ENCODE measurements around the gene APBA1. TPM values are rescaled to one million over a fixed set of nuclear protein-coding genes. Genes with fewer than 3 reads are reported as not detected.

APBA1 gene
- total and polyA plus RNA-seq, 4 experiments from 2014 or later = 0.83 to 2.0 (median 0.90) TPM; not detected in 1

DNA sequence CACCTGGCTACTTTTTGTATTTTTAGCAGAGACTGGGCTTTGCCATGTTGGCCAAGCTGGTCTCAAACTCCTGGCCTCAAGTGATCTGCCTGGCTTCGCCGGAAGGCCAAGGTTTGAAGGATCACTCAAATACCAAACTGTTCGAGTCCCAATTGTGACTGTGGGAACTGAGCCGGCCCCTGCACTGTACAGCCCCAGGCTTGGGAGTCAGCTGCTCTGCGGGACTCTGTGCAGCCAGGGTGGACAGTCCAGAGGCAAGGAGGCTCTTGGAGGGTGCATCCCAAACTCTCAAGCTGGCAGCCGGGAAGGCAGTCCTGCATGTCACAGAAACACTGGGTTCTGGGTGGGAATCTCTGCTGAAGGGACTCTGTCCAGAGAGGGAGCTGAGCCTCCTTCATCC is 238.2 kb downstream of the APBA1 start:
- Mint-ChIP-seq H3K36me3 (no peaks in the 10 kb centered on the region), H3K9me3 (peaks cover 0 to 6% (median 0%) of the 10 kb centered on the region in 8 donors), H3K27ac (no peak overlapping the region), H3K27me3 (no peaks in the 10 kb centered on the region), H3K4me1 (no peaks in the 10 kb centered on the region), H3K4me3 (no peak overlapping the region)
- intact Hi-C loops (cut with micrococcal nuclease) = no loop called here
- H3K27me3 ChIP-seq (ENCODE audit: insufficient read depth, low read length) = no peaks in the 10 kb centered on the region
- H3K9me3 ChIP-seq (ENCODE audit: control insufficient read depth in 1 of 2, low read length in 2 of 2) = no peaks in the 10 kb centered on the region
- H3K36me3 ChIP-seq (ENCODE audit: insufficient read depth, low read length) = no peaks in the 10 kb centered on the region
- ChIA-PET CTCF (ENCODE audit: partially characterized antibody) (no interaction called here), POLR2A (ENCODE audit: partially characterized antibody) (no interaction called here)
- H3K27ac ChIP-seq (ENCODE audit: low read depth, low read length) = no peak overlapping the region
- H3K4me1 ChIP-seq (ENCODE audit: insufficient read depth, low read length) = no peaks in the 10 kb centered on the region
- H3K4me3 ChIP-seq (ENCODE audit: low read length in 2 of 2) = no peak overlapping the region
- no peak for DNase-seq

DNA sequence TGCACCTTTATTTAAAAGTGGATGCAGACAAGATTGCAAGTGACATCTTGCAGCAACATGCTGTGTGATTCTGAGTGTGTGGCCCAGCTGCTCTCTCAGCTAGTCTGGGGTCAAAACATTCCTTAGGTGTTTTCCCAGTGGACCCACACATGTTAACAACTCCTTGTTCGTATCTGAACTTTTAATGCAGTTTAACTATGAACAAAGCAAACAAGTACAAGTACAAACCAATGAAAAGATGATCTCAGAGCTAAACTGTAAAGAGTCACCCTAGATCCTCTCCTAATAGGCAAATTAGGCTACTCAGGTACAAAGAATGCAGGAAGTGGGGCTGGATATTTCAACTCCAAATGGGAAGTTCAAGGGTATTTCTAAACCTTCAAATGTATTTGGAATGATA is 238.8 kb downstream of the APBA1 start:
- intact Hi-C loops (cut with micrococcal nuclease) = no loop called here
- no peak overlapping the region for H3K27ac ChIP-seq (ENCODE audit: low read depth, low read length)
- H3K36me3 ChIP-seq (ENCODE audit: insufficient read depth, low read length) = no peaks in the 10 kb centered on the region
- Mint-ChIP-seq H3K4me1 (no peaks in the 10 kb centered on the region), H3K9me3 (peaks cover 0 to 6% (median 0%) of the 10 kb centered on the region in 8 donors), H3K4me3 (no peak overlapping the region), H3K36me3 (no peaks in the 10 kb centered on the region), H3K27me3 (no peaks in the 10 kb centered on the region), H3K27ac (no peak overlapping the region)
- H3K27me3 ChIP-seq (ENCODE audit: insufficient read depth, low read length) = no peaks in the 10 kb centered on the region
- ChIA-PET CTCF (ENCODE audit: partially characterized antibody) (no interaction called here), POLR2A (ENCODE audit: partially characterized antibody) (no interaction called here)
- H3K9me3 ChIP-seq (ENCODE audit: control insufficient read depth in 1 of 2, low read length in 2 of 2) = no peaks in the 10 kb centered on the region
- DNase-seq = no peak
- H3K4me1 ChIP-seq (ENCODE audit: insufficient read depth, low read length) = no peaks in the 10 kb centered on the region
- no peak overlapping the region for H3K4me3 ChIP-seq (ENCODE audit: low read length in 2 of 2)

DNA sequence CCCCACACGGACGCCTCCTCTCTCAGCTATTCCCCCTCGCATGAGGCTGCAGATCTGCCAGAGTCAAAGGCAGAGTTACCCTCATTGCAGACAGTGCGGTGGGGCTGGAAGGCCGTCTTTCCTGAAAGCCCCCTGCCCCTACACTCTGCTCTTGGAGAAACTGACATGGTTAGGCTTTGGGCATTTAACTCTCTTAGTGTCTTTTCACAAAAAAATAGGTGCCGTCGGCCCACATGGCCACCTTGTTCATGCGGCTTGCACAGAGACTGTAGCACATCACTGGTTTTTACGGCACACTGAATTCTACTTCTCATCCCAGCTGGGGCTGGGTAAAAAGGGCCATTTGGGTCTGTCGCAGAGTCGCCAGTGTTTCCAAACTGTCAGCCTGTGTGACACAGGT is 239.5 kb downstream of the APBA1 start:
- no peak overlapping the region for H3K4me3 Mint-ChIP-seq
- no peaks in the 10 kb centered on the region for H3K36me3 Mint-ChIP-seq
- no peak for DNase-seq
- Histone ChIP-seq H3K36me3 (ENCODE audit: insufficient read depth, low read length) (no peaks in the 10 kb centered on the region), H3K27me3 (ENCODE audit: insufficient read depth, low read length) (no peaks in the 10 kb centered on the region), H3K4me1 (ENCODE audit: insufficient read depth, low read length) (no peaks in the 10 kb centered on the region), H3K9me3 (ENCODE audit: control insufficient read depth in 1 of 2, low read length in 2 of 2) (no peaks in the 10 kb centered on the region), H3K27ac (ENCODE audit: low read depth, low read length) (no peak overlapping the region), H3K4me3 (ENCODE audit: low read length in 2 of 2) (no peak overlapping the region)
- intact Hi-C loops (cut with micrococcal nuclease) = no loop called here
- H3K9me3 Mint-ChIP-seq = peaks cover 0 to 6% (median 0%) of the 10 kb centered on the region in 8 donors
- H3K27ac Mint-ChIP-seq = no peak overlapping the region
- CTCF ChIA-PET (ENCODE audit: partially characterized antibody) = interaction anchor here (1.3 kb wide), 1 partner anchor 10 kb away, joined by 5 read pairs; no protein-coding TSS in a partner anchor
- no peaks in the 10 kb centered on the region for H3K27me3 Mint-ChIP-seq
- no peaks in the 10 kb centered on the region for H3K4me1 Mint-ChIP-seq
- POLR2A ChIA-PET (ENCODE audit: partially characterized antibody) = no interaction called here

DNA sequence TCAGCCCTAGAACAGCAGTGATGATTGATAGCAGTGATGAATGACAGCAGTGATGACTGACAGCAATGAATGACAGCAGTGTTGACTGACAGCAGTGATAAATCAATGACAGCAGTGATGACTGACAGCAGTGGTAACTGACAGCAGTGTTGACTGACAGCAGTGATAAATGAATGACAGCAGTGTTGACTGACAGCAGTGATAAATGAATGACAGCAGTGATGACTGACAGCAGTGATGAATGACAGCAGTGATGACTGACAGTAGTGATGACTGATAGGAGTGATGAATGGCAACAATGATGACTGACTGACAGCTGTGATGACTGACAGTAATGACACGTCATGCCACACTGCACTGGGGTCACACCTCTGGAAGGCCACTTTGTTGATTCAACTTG is 240.4 kb downstream of the APBA1 start:
- H3K36me3 Mint-ChIP-seq = no peaks in the 10 kb centered on the region
- Histone ChIP-seq H3K9me3 (ENCODE audit: control insufficient read depth in 1 of 2, low read length in 2 of 2) (no peaks in the 10 kb centered on the region), H3K27me3 (ENCODE audit: insufficient read depth, low read length) (no peaks in the 10 kb centered on the region), H3K27ac (ENCODE audit: low read depth, low read length) (no peak overlapping the region), H3K36me3 (ENCODE audit: insufficient read depth, low read length) (no peaks in the 10 kb centered on the region), H3K4me1 (ENCODE audit: insufficient read depth, low read length) (no peaks in the 10 kb centered on the region), H3K4me3 (ENCODE audit: low read length in 2 of 2) (no peak overlapping the region)
- H3K9me3 Mint-ChIP-seq = peaks cover 0 to 6% (median 0%) of the 10 kb centered on the region in 8 donors
- intact Hi-C loops (cut with micrococcal nuclease) = no loop called here
- H3K4me3 Mint-ChIP-seq = no peak overlapping the region
- CTCF ChIA-PET (ENCODE audit: partially characterized antibody) = interaction anchor here (1.3 kb wide), 1 partner anchor 9 kb away, joined by 5 read pairs; no protein-coding TSS in a partner anchor
- POLR2A ChIA-PET (ENCODE audit: partially characterized antibody) = no interaction called here
- H3K27ac Mint-ChIP-seq = peak overlapping the region in 2 of 7 donors; percentile 54 to 66
- H3K4me1 Mint-ChIP-seq = no peaks in the 10 kb centered on the region
- DNase-seq = no peak
- H3K27me3 Mint-ChIP-seq = no peaks in the 10 kb centered on the region

DNA sequence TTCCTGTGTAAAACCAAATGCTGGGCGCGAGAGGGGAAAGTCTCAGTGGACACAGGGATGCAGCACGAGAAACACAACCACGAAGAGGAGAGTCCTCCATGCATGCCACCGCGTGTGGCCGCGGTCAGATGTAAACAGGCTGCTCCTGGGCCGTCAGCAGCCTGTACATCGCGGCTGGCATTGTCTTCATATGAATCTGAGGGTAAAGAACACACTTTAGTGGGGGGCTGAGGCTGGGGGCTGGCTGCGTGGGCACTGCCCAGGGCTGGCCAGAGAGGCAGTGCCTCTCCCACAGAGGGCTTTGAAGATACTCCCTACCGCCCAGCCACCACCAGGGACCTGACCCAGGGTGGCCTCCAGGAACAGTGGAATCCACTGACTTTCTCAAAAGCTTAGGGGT is 241.0 kb downstream of the APBA1 start:
- Histone ChIP-seq H3K36me3 (ENCODE audit: insufficient read depth, low read length) (no peaks in the 10 kb centered on the region), H3K4me1 (ENCODE audit: insufficient read depth, low read length) (no peaks in the 10 kb centered on the region), H3K27ac (ENCODE audit: low read depth, low read length) (no peak overlapping the region), H3K27me3 (ENCODE audit: insufficient read depth, low read length) (no peaks in the 10 kb centered on the region), H3K4me3 (ENCODE audit: low read length in 2 of 2) (no peak overlapping the region), H3K9me3 (ENCODE audit: control insufficient read depth in 1 of 2, low read length in 2 of 2) (no peaks in the 10 kb centered on the region)
- Mint-ChIP-seq H3K4me3 (no peak overlapping the region), H3K27ac (no peak overlapping the region), H3K36me3 (no peaks in the 10 kb centered on the region), H3K9me3 (peaks cover 0 to 6% (median 0%) of the 10 kb centered on the region in 8 donors), H3K4me1 (no peaks in the 10 kb centered on the region), H3K27me3 (no peaks in the 10 kb centered on the region)
- ChIA-PET POLR2A (ENCODE audit: partially characterized antibody) (no interaction called here), CTCF (ENCODE audit: partially characterized antibody) (no interaction called here)
- DNase-seq = no peak
- intact Hi-C loops (cut with micrococcal nuclease) = no loop called here

DNA sequence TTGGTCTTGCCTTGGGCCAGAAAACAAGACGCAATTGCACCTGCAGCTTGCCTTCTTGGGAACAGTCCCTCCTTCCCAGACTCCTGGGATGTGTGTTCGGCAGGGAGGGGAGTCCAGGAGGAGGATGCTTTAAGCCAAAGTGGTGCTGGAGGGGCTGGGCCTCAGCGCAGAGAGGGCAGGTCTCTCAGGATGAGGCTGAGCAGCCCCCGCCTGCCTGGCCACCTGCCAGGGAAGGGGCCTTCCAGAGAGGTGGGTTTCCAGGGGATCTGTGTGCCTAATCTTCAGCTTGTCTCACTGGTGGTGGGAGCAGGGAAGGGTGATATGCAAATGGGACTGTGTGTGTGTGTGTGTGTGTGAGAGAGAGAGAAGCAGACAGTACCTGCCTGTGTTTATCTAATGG is 242.0 kb downstream of the APBA1 start:
- ChIA-PET POLR2A (ENCODE audit: partially characterized antibody) (no interaction called here), CTCF (ENCODE audit: partially characterized antibody) (interaction anchor here (1.4 kb wide), 1 partner anchor 8 kb away, joined by 8 read pairs; no protein-coding TSS in a partner anchor)
- DNase-seq = no peak
- H3K4me3 Mint-ChIP-seq = no peak overlapping the region
- H3K9me3 Mint-ChIP-seq = peaks cover 0 to 3% (median 0%) of the 10 kb centered on the region in 8 donors
- H3K4me1 Mint-ChIP-seq = no peaks in the 10 kb centered on the region
- no peaks in the 10 kb centered on the region for H3K27me3 ChIP-seq (ENCODE audit: insufficient read depth, low read length)
- no peaks in the 10 kb centered on the region for H3K9me3 ChIP-seq (ENCODE audit: control insufficient read depth in 1 of 2, low read length in 2 of 2)
- peaks cover 0 to 2% of the 10 kb centered on the region in 2 donors for H3K27me3 Mint-ChIP-seq
- intact Hi-C loops (cut with micrococcal nuclease) = no loop called here
- H3K36me3 Mint-ChIP-seq = no peaks in the 10 kb centered on the region
- no peak overlapping the region for H3K27ac ChIP-seq (ENCODE audit: low read depth, low read length)
- H3K27ac Mint-ChIP-seq = no peak overlapping the region
- H3K36me3 ChIP-seq (ENCODE audit: insufficient read depth, low read length) = no peaks in the 10 kb centered on the region
- no peak overlapping the region for H3K4me3 ChIP-seq (ENCODE audit: low read length in 2 of 2)
- no peaks in the 10 kb centered on the region for H3K4me1 ChIP-seq (ENCODE audit: insufficient read depth, low read length)

DNA sequence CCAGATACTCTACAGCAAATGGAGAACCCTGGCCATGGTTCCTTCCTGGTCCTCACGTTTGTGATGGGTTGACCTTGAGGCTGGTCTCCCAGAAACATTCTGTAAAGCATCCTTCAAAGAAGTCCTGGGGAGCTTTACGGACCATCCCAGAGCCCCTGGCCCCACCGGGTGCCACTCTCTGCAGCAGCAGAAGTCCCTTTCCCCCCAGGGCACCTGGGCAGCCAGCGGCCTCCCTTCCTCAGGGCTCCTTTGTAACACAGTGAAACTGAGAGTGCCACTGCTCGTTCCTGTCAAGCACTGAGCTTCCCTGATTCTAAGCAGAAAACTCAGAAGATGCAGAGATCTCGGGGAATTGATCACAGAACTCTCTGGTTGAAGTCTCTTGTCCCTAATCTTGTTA is 242.9 kb downstream of the APBA1 start:
- Mint-ChIP-seq H3K27ac (no peak overlapping the region), H3K4me1 (no peaks in the 10 kb centered on the region), H3K36me3 (no peaks in the 10 kb centered on the region), H3K27me3 (peaks cover 0 to 2% of the 10 kb centered on the region in 2 donors), H3K4me3 (no peak overlapping the region), H3K9me3 (peaks cover 0 to 5% (median 0%) of the 10 kb centered on the region in 8 donors)
- intact Hi-C loops (cut with micrococcal nuclease) = no loop called here
- no peaks in the 10 kb centered on the region for H3K36me3 ChIP-seq (ENCODE audit: insufficient read depth, low read length)
- CTCF ChIA-PET (ENCODE audit: partially characterized antibody) = no interaction called here
- POLR2A ChIA-PET (ENCODE audit: partially characterized antibody) = no interaction called here
- no peak overlapping the region for H3K27ac ChIP-seq (ENCODE audit: low read depth, low read length)
- H3K9me3 ChIP-seq (ENCODE audit: control insufficient read depth in 1 of 2, low read length in 2 of 2) = no peaks in the 10 kb centered on the region
- H3K4me1 ChIP-seq (ENCODE audit: insufficient read depth, low read length) = no peaks in the 10 kb centered on the region
- DNase-seq = no peak
- no peak overlapping the region for H3K4me3 ChIP-seq (ENCODE audit: low read length in 2 of 2)
- H3K27me3 ChIP-seq (ENCODE audit: insufficient read depth, low read length) = no peaks in the 10 kb centered on the region
